OCI-LY3 (cell line): ENCODE results near the gene MOB1B.

ENCODE experiments used
- EZH2phosphoT487 ChIP-seq: fragments of 200-600 bp; shearing (Covaris generic); IDR thresholded peaks from 2 replicates; pipeline ENCODE4 v1.6.1; 2018; ENCODE audit warnings: antibody characterized with exemption, mixed run types, low read depth
- TF ChIP-seq, protein P1 (sequence below): fragments of 200-600, 300-600 bp; sonication (generic); IDR thresholded peaks from 2 replicates; pipeline ENCODE4 v1.5.1; 2014; ENCODE audit warnings: antibody characterized with exemption, low read length, low read depth

DNA sequence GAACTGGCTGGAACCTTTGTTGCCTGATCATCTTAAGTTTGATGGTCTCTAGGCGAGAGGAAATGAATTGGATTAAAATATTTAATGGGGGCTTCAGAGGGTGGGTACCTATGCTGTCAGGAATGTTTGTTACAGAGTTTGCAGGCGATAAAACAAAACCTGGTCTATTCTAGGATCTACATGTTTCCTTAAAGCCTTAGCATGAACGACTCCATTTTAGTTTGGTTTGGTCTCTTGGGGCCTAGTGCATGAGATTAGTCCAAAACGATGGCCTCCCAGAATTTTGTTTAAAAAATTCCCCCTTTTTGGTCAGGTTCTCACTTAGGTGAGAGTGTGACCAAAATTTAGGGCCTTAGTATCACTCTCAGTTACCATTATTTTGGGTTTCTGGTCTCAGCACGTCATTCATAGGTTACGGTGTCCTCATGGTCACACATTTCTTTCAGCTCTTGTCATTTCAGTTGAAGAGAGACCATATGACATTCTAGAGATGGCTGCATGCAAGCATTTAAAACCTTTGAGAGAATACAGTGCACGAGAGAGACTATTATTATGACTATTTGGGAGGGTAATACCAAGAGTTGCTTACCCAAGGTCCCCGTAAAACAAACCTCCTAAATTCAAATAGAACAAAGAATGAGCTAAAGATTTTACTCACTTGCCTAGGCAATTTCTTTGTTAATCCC is 13.8 kb downstream of the MOB1B start:
- TF ChIP-seq, protein P1, sequence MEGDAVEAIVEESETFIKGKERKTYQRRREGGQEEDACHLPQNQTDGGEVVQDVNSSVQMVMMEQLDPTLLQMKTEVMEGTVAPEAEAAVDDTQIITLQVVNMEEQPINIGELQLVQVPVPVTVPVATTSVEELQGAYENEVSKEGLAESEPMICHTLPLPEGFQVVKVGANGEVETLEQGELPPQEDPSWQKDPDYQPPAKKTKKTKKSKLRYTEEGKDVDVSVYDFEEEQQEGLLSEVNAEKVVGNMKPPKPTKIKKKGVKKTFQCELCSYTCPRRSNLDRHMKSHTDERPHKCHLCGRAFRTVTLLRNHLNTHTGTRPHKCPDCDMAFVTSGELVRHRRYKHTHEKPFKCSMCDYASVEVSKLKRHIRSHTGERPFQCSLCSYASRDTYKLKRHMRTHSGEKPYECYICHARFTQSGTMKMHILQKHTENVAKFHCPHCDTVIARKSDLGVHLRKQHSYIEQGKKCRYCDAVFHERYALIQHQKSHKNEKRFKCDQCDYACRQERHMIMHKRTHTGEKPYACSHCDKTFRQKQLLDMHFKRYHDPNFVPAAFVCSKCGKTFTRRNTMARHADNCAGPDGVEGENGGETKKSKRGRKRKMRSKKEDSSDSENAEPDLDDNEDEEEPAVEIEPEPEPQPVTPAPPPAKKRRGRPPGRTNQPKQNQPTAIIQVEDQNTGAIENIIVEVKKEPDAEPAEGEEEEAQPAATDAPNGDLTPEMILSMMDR: no peak
- no peak for TF ChIP-seq EZH2phosphoT487
